ENCODE data around the gene BEAN1. TPM values are rescaled to one million over a fixed set of nuclear protein-coding genes. Genes with fewer than 3 reads are reported as not detected.

Gene BEAN1
- total RNA-seq, 4 donors from 2014 or later = not detected

GRCh38 chr16:66438536-66438935 lies 11.4 kb downstream of the BEAN1 start:
- H3K27ac ChIP-seq = no peak overlapping the region
- no peaks in the 10 kb centered on the region for H3K36me3 ChIP-seq
- H3K4me1 ChIP-seq = no peaks in the 10 kb centered on the region
- no peaks in the 10 kb centered on the region for H3K27me3 ChIP-seq
- no peaks in the 10 kb centered on the region for H3K9me3 ChIP-seq
- DNase-seq = no peak
- H3K4me3 ChIP-seq = no peak overlapping the region
- TF ChIP-seq POLR2A (IDR thresholded peaks at IDR 0.05) = no peak
- TF ChIP-seq, protein P1, sequence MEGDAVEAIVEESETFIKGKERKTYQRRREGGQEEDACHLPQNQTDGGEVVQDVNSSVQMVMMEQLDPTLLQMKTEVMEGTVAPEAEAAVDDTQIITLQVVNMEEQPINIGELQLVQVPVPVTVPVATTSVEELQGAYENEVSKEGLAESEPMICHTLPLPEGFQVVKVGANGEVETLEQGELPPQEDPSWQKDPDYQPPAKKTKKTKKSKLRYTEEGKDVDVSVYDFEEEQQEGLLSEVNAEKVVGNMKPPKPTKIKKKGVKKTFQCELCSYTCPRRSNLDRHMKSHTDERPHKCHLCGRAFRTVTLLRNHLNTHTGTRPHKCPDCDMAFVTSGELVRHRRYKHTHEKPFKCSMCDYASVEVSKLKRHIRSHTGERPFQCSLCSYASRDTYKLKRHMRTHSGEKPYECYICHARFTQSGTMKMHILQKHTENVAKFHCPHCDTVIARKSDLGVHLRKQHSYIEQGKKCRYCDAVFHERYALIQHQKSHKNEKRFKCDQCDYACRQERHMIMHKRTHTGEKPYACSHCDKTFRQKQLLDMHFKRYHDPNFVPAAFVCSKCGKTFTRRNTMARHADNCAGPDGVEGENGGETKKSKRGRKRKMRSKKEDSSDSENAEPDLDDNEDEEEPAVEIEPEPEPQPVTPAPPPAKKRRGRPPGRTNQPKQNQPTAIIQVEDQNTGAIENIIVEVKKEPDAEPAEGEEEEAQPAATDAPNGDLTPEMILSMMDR (IDR thresholded peaks at IDR 0.05) = no peak

- no peak for TF ChIP-seq POLR2A (IDR thresholded peaks at IDR 0.05)
- TF ChIP-seq, protein P1 (IDR thresholded peaks at IDR 0.05) = no peak
- Histone ChIP-seq H3K27ac (no peak overlapping the region), H3K9me3 (no peaks in the 10 kb centered on the region), H3K4me3 (no peak overlapping the region), H3K4me1 (no peaks in the 10 kb centered on the region), H3K27me3 (no peaks in the 10 kb centered on the region), H3K36me3 (no peaks in the 10 kb centered on the region)
- no peak for DNase-seq
Measured at GRCh38 chr16:66439051-66439730, 12.1 kb downstream of the BEAN1 start.

DNA sequence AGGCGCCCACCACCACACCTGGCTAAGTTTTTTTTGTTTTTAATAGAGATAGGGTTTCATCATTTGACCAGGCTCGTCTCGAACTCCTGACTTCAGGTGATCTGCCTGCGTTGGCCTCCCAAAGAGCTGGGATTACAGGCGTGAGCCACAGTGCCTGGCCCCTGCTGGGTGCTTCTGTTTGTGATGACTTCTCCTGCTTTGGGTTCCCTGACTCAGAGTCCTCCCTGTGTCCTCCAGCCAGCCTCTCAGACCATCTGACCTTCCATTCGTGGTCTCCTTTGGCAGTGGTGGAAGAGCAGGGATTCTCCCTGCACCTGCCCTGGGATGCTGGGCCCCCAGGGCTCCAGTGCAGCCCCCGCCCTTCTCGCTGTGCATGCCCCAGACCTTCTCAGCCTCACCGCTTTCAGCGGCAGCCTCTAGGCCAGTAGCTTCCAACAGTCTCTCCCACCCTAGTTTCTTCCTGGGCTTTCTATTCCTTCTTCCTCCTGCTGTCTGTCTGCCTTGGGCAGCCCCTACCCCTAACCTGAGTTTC lies 13.2 kb downstream of the BEAN1 start:
- no peaks in the 10 kb centered on the region for H3K27me3 ChIP-seq
- no peak overlapping the region for H3K4me3 ChIP-seq
- no peaks in the 10 kb centered on the region for H3K9me3 ChIP-seq
- peak in 1 of 3 donors; percentile 15 for DNase-seq
- H3K4me1 ChIP-seq = no peaks in the 10 kb centered on the region
- TF ChIP-seq, protein P1 (IDR thresholded peaks at IDR 0.05) = no peak
- TF ChIP-seq POLR2A (IDR thresholded peaks at IDR 0.05) = no peak
- no peak overlapping the region for H3K27ac ChIP-seq
- no peaks in the 10 kb centered on the region for H3K36me3 ChIP-seq

- Histone ChIP-seq H3K4me1 (no peaks in the 10 kb centered on the region), H3K27me3 (no peaks in the 10 kb centered on the region), H3K9me3 (no peaks in the 10 kb centered on the region), H3K36me3 (no peaks in the 10 kb centered on the region), H3K4me3 (no peak overlapping the region), H3K27ac (no peak overlapping the region)
- TF ChIP-seq, protein P1 (IDR thresholded peaks at IDR 0.05) = no peak
- TF ChIP-seq POLR2A (IDR thresholded peaks at IDR 0.05) = no peak
- peak in 1 of 3 donors; percentile 24 for DNase-seq
Measured at GRCh38 chr16:66440970-66441369, 13.9 kb downstream of the BEAN1 start.

GRCh38 chr16:66441586-66442375 lies 14.7 kb downstream of the BEAN1 start:
- DNase-seq = peak in 1 of 3 donors; percentile 27
- Histone ChIP-seq H3K9me3 (no peaks in the 10 kb centered on the region), H3K36me3 (no peaks in the 10 kb centered on the region), H3K4me3 (no peak overlapping the region), H3K27me3 (no peaks in the 10 kb centered on the region), H3K4me1 (no peaks in the 10 kb centered on the region), H3K27ac (no peak overlapping the region)
- TF ChIP-seq, protein P1 (IDR thresholded peaks at IDR 0.05) = no peak
- no peak for TF ChIP-seq POLR2A (IDR thresholded peaks at IDR 0.05)

Measured in Peyer's patch (tissue), 4 donors.